Activated naive CD4-positive, alpha-beta T cell treated with Interleukin-2 at 50 U/mL for 16 hours (primary cell): ENCODE data around the gene ADAMTSL4.
A peak's percentile ranks its signal among the peaks of the same experiment; 100 is the strongest.
"Not testable (repeated sequence)": the region's sequence is repeated elsewhere in the genome, so short reads cannot be mapped to it uniquely, and the experiment has no call there.

Experiments
- DNase-seq: peaks from one replicate; pipeline ENCODE4 v3.0.0-alpha.2; 2020

The ADAMTSL4 gene

GRCh38 chr1:150555971-150556865, 7.0 kb downstream of the ADAMTSL4 start:
- no peak for DNase-seq

- no peak for DNase-seq
These were observed 7.9 kb downstream of the ADAMTSL4 start for GRCh38 chr1:150557065-150557600.

GRCh38 chr1:150557813-150558212, 8.6 kb downstream of the ADAMTSL4 start:
- no peak for DNase-seq

- DNase-seq = no peak
These were observed 9.1 kb downstream of the ADAMTSL4 start for GRCh38 chr1:150558303-150558704.

- DNase-seq = no peak
These were observed 9.8 kb downstream of the ADAMTSL4 start for GRCh38 chr1:150558761-150559655.

GRCh38 chr1:150559656-150560010, 10.4 kb downstream of the ADAMTSL4 start:
- no peak for DNase-seq

GRCh38 chr1:150560011-150560438, 10.8 kb downstream of the ADAMTSL4 start:
- peak; percentile 75 for DNase-seq

GRCh38 chr1:150560576-150561253, 11.5 kb downstream of the ADAMTSL4 start:
- DNase-seq = peak; percentile 87

- peak; percentile 64 for DNase-seq
These were observed 12.2 kb downstream of the ADAMTSL4 start for GRCh38 chr1:150561254-150561973.

GRCh38 chr1:150561974-150562445, 12.8 kb downstream of the ADAMTSL4 start:
- DNase-seq = peak; percentile 90

GRCh38 chr1:150562446-150563339, 13.5 kb downstream of the ADAMTSL4 start:
- DNase-seq = peak; percentile 71

- peak; percentile 40 for DNase-seq
These were observed 14.3 kb downstream of the ADAMTSL4 start for GRCh38 chr1:150563340-150564038.

- DNase-seq = no peak
These were observed 15.1 kb downstream of the ADAMTSL4 start for GRCh38 chr1:150564051-150564991.

- not testable (repeated sequence) for DNase-seq
These were observed 16.2 kb downstream of the ADAMTSL4 start for GRCh38 chr1:150565240-150565991.

GRCh38 chr1:150566589-150567340, 17.6 kb downstream of the ADAMTSL4 start:
- DNase-seq = no peak

- DNase-seq = peak; percentile 70
These were observed 18.1 kb downstream of the ADAMTSL4 start for GRCh38 chr1:150567341-150567716.
